GM18858 (cell line): ENCODE measurements around the gene SLC2A11.
A peak's percentile ranks its signal among the peaks of the same experiment; 100 is the strongest.
"Not testable (repeated sequence)": the region's sequence is repeated elsewhere in the genome, so short reads cannot be mapped to it uniquely, and the experiment has no call there.

Experiments used
- ATAC-seq: cut with Tn5 transposase; IDR thresholded peaks from one replicate; pipeline ENCODE4 v1.9.1; 2021; ENCODE audit not compliant: unreplicated experiment

Gene SLC2A11

GRCh38 chr22:23884140-23884539 is 26.5 kb downstream of the SLC2A11 start:
- ATAC-seq: no peak

DNA sequence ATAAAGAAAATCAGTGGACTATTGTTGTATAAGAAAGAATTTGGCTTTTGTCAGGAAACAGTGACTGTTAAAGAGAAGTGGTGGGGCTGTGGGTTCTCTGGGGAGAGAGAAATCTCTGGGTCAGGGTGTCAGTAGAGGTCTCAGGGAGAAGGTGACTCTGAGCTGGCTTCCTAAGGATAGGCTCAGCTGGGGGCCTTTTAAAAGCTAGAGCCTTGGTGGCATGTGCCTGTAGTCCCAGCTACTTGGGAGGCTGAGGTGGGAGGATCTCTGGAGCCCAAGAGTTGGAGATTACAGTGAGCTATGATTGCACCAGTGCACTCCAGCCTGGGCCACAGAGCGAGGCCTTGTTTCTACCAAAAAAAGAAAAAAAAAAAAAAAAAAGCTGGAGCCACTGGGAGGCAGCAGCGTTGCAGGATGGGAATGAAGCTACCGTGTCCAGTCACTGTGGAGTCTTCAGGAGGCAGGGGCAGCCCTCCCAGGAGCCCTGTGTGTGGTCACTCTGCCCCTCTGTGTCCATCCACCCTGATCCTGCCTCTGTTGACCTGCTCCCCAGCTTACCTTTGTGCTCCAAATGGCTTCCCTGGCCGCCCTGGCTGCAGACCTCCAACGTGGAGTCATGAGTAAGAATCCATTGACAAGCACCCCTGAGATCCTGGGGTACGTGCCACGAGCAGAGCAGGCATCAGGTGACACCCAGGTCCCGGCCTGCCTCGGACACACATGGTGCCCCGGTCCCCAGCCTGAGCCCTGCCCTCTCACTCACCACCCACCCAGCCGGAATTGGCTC is 31.1 kb downstream of the SLC2A11 start:
- ATAC-seq: no peak

GRCh38 chr22:23889620-23890019 is 31.9 kb downstream of the SLC2A11 start:
- ATAC-seq: no peak

DNA sequence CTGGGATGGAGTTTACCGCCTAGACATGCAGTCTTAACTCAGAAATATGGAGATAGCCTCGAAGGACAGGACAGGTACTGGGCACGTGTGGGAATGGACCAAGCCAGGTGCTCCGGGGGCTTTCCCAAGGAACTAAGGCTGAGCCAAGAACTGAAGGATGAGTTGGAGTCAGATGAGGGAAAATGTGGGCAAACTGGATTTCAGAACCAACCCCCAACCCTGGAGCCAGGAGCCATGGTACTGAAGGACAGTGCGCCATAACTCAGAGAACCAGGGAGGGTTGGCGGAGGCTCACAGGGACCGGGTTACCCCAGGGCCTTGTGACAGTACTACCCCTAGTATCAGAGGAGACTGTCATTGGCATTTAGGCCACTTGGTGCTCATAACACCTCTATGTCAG is 34.1 kb downstream of the SLC2A11 start:
- ATAC-seq: no peak

DNA sequence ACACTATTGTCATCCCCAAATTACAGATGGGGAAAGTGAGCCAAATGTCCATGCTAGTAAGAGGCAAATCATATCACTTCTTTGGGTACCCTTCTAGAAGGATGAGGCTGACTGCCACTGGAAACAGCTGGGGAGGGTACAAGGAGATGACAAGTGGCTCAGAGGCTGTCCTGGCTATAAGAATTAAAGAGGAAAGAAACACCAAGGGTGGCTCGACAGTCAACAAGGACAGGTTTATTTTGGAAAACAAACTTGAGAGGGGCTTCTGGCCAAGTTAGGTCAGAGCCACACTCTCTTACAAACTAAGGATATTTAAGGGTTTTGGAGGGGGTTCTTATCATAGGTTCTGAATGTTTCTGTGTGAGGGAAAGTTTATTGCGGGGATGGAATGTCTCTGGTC is 34.5 kb downstream of the SLC2A11 start:
- no peak for ATAC-seq

DNA sequence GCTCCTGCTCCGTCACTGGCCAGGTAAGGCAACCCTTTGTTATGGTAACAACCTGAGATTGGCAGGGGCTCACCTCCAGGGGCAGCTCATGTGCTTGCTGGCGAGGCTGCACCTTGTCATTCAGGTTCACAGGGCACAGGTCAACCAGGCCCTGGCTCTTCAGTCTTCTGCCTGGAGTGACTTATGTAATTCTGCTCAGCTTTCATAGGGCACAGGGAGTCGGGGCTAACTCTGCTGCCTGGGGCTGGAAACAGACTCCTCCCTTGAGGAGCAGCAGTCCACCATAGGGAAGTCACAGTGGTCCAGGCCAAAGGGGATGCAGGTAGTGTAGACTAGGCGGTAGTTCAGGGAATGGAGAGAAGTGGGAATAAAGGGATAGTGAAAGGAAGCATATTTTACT is 35.0 kb downstream of the SLC2A11 start:
- no peak for ATAC-seq

DNA sequence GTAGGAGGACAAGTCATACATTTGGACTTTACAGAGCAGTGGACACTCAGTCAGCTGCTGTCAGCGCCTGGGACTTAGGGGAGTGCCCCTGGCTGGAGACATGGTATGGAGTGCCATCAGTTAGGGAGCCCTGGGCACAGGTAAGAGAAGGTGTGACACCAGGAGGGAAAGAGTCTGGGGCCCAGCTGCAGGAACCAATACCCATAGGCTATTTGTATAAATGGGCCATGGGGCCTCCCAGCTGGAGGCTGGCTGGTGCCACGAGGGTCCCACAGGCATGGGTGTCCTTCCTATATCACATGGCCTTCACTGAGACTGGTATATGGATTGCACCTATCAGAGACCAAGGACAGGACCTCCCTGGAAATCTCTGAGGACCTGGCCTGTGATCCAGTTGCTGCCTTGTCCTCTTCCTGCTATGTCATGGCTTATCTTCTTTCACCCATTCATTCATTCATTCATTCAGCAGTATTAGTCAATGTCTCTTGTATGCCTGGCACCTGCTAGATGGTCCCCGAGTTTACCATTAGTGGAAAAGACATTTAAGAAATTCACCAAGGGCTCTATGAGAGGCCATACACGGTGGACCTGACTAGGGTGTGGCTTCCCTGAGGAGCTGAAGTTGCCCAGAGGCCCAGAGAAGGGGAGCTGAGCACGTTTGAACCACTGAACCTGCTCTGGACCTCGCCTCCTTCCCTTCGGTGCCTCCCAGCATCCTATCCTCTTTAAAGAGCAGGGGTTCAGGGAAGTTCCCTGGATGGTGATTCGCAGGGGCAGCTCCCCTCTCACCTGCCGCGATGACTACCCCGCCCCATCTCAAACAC is 35.7 kb downstream of the SLC2A11 start:
- ATAC-seq: no peak

- ATAC-seq: peak; percentile 76
These were observed 36.5 kb downstream of the SLC2A11 start, which contains the start of gene MIF for GRCh38 chr22:23893945-23894709. Gene MIF (plus strand): TSS chr22:23894383. CDS start chr22:23894475, 92 bp downstream.

- ATAC-seq: no peak
These were observed 37.3 kb downstream of the SLC2A11 start for GRCh38 chr22:23894710-23895598.

- ATAC-seq: no peak
These were observed 38.0 kb downstream of the SLC2A11 start for GRCh38 chr22:23895599-23896144.

GRCh38 chr22:23896166-23896522 is 38.5 kb downstream of the SLC2A11 start:
- no peak for ATAC-seq

DNA sequence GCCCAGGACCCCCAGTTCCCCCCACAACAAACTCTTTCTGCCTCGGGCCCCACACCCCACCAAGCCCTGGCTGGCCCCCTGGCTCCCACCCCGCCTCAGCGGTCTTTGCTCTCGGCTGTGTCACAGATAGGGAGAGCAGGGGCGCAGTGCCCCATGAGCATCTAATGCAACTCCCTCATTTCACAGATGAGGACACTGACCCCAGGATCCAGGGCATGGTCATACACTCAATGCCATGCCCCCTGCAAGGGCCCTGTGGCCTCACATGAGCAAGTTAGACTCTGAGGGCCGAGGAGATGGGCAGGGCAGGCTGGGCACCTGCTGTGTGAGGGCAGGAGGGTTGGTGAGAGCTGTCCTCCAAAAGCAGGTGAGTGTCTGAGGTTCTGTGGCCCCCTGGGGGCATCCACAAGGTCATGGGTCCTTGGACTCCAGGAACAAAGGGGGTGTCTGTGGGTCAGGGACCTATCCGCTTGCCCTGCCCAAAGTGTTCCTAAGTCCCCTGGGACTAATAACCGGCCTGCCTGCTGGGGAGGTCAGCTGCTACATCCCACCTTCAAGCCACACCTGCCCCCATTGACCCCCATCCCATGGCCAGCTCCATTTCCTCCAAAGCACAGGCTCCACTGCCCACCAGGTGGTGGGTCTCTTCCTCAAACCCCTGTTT is 39.0 kb downstream of the SLC2A11 start:
- ATAC-seq: no peak

- no peak for ATAC-seq
These were observed 39.6 kb downstream of the SLC2A11 start for GRCh38 chr22:23897320-23897719.

- ATAC-seq: no peak
These were observed 40.6 kb downstream of the SLC2A11 start for GRCh38 chr22:23898006-23898974.

- no peak for ATAC-seq
These were observed 41.5 kb downstream of the SLC2A11 start for GRCh38 chr22:23899042-23899745.

DNA sequence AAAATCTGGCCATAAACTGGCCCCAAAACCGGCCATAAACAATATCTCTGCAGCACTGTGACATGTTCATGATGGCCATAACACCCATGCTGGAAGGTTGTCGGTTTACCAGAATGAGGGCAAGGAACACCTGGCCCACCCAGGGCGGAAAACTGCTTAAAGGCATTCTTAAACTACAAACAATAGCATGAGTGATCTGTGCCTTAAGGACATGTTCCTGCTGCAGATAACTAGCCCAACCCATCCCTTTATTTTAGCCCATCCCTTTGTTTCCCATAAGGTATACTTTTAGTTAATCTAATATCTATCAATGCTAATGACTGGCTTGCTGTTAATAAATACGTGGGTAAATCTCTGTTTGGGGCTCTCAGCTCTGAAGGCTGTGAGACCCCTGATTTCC is 42.6 kb downstream of the SLC2A11 start:
- ATAC-seq: not testable (repeated sequence)

- ATAC-seq: no peak
These were observed 43.9 kb downstream of the SLC2A11 start for GRCh38 chr22:23901600-23901999.
